MM.1S (cell line): ENCODE measurements around the gene GALC.

Source experiments
- DNase-seq: peaks from one replicate; pipeline ENCODE4 v3.0.0-alpha.2; 2015
- H2AFZ ChIP-seq: fragments of 300-600 bp; sonication (generic); 2 replicates; pipeline ENCODE4 v1.6.0; 2016; ENCODE audit warnings: antibody characterized with exemption, low read length
- H3F3A ChIP-seq: fragments of 300-600 bp; sonication (generic); 2 replicates; pipeline ENCODE4 v1.6.1; 2016; ENCODE audit warnings: mild to moderate bottlenecking, antibody characterized with exemption, low read length, moderate library complexity, mixed read lengths; ENCODE audit not compliant: insufficient read depth
- H3K27ac ChIP-seq: fragments of 300-600 bp; sonication (generic); 2 replicates; pipeline ENCODE4 v1.5.1; 2016; ENCODE audit warnings: mild to moderate bottlenecking, low read length
- H3K27me3 ChIP-seq: fragments of 300-600 bp; sonication (generic); replicated peaks from 2 replicates; pipeline ENCODE4 v1.6.0; 2016; ENCODE audit warnings: low read length; ENCODE audit not compliant: insufficient read depth
- H3K36me3 ChIP-seq: fragments of 300-600 bp; sonication (generic); replicated peaks from 2 replicates; pipeline ENCODE4 v1.6.1; 2016; ENCODE audit warnings: mild to moderate bottlenecking, low read length, mixed read lengths; ENCODE audit not compliant: insufficient read depth
- H3K4me1 ChIP-seq: fragments of 300-600 bp; sonication (generic); 2 replicates; pipeline ENCODE4 v1.6.1; 2016; ENCODE audit warnings: low read length, mixed read lengths
- H3K4me2 ChIP-seq: fragments of 300-600 bp; sonication (generic); 2 replicates; pipeline ENCODE4 v1.6.0; 2016; ENCODE audit warnings: low read depth, low read length
- H3K4me3 ChIP-seq: fragments of 300-600 bp; sonication (generic); 2 replicates; pipeline ENCODE4 v1.5.1; 2016; ENCODE audit warnings: low read length, mixed read lengths
- H3K79me2 ChIP-seq: fragments of 300-600 bp; sonication (generic); 2 replicates; pipeline ENCODE4 v1.6.1; 2016; ENCODE audit warnings: mixed run types, low read length, mixed read lengths
- H3K9ac ChIP-seq: fragments of 300-600 bp; sonication (generic); 2 replicates; pipeline ENCODE4 v1.6.1; 2016; ENCODE audit warnings: low read length, mixed read lengths
- H3K9me2 ChIP-seq: fragments of 300-600 bp; sonication (generic); replicated peaks from 2 replicates; pipeline ENCODE4 v1.6.1; 2016; ENCODE audit warnings: mild to moderate bottlenecking, low read length, mixed read lengths; ENCODE audit not compliant: insufficient read depth
- H3K9me3 ChIP-seq: fragments of 300-600 bp; sonication (generic); replicated peaks from 2 replicates; pipeline ENCODE4 v1.6.1; 2016; ENCODE audit warnings: mild to moderate bottlenecking, low read length, mixed read lengths; ENCODE audit not compliant: insufficient read depth
- H4K20me1 ChIP-seq: fragments of 300-600 bp; sonication (generic); 2 replicates; pipeline ENCODE4 v1.6.1; 2016; ENCODE audit warnings: mild to moderate bottlenecking, low read length, moderate library complexity, mixed read lengths; ENCODE audit not compliant: insufficient read depth
- EZH2 ChIP-seq: fragments of 300-600 bp; sonication (generic); optimal IDR thresholded peaks from 2 replicates; pipeline ENCODE3; 2017; ENCODE audit warnings: low read depth, mild to moderate bottlenecking, antibody characterized with exemption, low read length, mixed read lengths
- EZH2phosphoT487 ChIP-seq: fragments of 300-600 bp; sonication (generic); IDR thresholded peaks from 2 replicates; pipeline ENCODE4 v1.6.1; 2018; ENCODE audit warnings: antibody characterized with exemption, low read length
- TF ChIP-seq, protein P1 (sequence below): fragments of 300-600 bp; sonication (generic); IDR thresholded peaks from 2 replicates; pipeline ENCODE4 v1.5.1; 2016; ENCODE audit warnings: antibody characterized with exemption, low read length, mixed read lengths

The GALC gene

DNA sequence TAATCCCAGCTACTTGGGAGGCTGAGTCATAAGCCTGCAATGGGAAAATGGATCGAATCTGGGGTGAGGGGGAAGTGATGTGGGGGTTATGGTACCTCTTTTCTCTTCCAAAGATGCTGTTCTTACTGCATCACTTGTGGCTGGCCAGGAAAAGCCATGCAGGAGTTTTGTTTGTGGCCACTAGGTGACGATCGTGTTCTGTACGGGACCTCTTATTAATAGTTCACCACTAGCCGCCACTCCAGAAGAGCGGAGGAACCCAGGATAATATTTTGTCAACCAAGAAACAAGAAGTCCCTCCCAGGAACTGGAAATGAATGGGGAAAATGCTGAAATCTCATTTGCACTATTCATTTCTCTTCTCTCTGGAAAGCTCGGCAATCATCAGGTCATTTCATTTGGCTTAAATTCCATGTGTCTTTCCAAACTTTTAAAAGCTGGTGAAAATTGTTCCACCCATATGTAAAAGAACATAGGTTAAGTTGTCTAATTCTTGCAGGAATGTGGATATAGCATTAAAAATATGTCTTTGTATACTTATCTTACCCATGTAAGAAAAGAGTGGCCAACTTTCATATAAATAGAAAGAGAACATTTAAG lies 20.9 kb upstream of the GALC start:
- no peak overlapping the region for H3K4me2 ChIP-seq
- DNase-seq: peak; percentile 11
- H3K79me2 ChIP-seq: no peaks in the 10 kb centered on the region
- no peak overlapping the region for H3K4me3 ChIP-seq
- no peaks in the 10 kb centered on the region for H3K9me3 ChIP-seq
- TF ChIP-seq EZH2: no peak
- no peak for TF ChIP-seq EZH2phosphoT487
- TF ChIP-seq, protein P1, sequence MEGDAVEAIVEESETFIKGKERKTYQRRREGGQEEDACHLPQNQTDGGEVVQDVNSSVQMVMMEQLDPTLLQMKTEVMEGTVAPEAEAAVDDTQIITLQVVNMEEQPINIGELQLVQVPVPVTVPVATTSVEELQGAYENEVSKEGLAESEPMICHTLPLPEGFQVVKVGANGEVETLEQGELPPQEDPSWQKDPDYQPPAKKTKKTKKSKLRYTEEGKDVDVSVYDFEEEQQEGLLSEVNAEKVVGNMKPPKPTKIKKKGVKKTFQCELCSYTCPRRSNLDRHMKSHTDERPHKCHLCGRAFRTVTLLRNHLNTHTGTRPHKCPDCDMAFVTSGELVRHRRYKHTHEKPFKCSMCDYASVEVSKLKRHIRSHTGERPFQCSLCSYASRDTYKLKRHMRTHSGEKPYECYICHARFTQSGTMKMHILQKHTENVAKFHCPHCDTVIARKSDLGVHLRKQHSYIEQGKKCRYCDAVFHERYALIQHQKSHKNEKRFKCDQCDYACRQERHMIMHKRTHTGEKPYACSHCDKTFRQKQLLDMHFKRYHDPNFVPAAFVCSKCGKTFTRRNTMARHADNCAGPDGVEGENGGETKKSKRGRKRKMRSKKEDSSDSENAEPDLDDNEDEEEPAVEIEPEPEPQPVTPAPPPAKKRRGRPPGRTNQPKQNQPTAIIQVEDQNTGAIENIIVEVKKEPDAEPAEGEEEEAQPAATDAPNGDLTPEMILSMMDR: peak; percentile 52
- H3F3A ChIP-seq: no peaks in the 10 kb centered on the region
- H3K27ac ChIP-seq: no peak overlapping the region
- no peaks in the 10 kb centered on the region for H3K9me2 ChIP-seq
- H3K36me3 ChIP-seq: no peaks in the 10 kb centered on the region
- H3K9ac ChIP-seq: no peak overlapping the region
- no peaks in the 10 kb centered on the region for H3K27me3 ChIP-seq
- no peaks in the 10 kb centered on the region for H3K4me1 ChIP-seq
- no peak overlapping the region for H2AFZ ChIP-seq
- no peaks in the 10 kb centered on the region for H4K20me1 ChIP-seq

DNA sequence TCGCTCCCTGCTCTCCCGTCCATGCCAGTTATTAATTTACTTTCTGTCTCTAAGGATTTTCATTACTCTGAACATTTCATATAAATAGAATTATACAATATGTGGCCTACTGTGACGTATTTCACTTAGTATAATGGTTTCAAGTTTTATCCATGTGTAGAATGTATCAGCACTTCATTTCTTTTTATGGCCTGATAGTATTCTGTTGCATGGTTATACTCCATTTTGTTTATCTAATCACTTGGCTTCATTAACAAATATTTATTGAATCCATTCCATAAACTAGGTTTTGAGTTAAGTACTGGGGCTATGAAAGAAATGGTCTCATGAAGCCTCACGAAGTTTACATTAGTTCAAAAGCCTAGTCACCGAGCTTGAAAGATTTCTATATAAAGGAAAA lies 19.5 kb upstream of the GALC start:
- no peaks in the 10 kb centered on the region for H3K79me2 ChIP-seq
- no peak overlapping the region for H3K4me3 ChIP-seq
- no peak overlapping the region for H3K9ac ChIP-seq
- no peak overlapping the region for H2AFZ ChIP-seq
- no peaks in the 10 kb centered on the region for H3K27me3 ChIP-seq
- no peaks in the 10 kb centered on the region for H3K9me3 ChIP-seq
- H3K4me1 ChIP-seq: no peaks in the 10 kb centered on the region
- H3K27ac ChIP-seq: no peak overlapping the region
- no peak for DNase-seq
- TF ChIP-seq EZH2phosphoT487 (no peak), EZH2 (no peak)
- TF ChIP-seq, protein P1: no peak
- H3K9me2 ChIP-seq: no peaks in the 10 kb centered on the region
- no peaks in the 10 kb centered on the region for H3F3A ChIP-seq
- no peaks in the 10 kb centered on the region for H4K20me1 ChIP-seq
- no peaks in the 10 kb centered on the region for H3K36me3 ChIP-seq
- no peak overlapping the region for H3K4me2 ChIP-seq

DNA sequence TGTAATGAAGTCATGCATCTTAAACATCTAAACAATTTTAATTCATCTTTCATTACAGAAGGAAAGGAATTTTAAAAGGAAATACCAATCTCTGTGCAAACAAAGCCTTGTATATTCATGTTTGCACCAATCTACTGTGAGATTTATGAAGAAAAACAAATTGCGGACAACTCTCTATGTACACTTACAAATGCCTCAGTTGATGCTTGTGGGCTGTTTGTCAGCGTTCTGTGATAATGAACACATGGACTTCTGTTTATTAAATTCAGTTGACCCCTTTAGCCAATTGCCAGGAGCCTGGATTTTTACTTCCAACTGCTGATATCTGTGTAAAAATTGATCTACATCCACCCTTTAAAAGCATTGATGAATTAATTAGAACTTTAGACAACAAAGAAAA lies 17.3 kb upstream of the GALC start:
- Histone ChIP-seq H3K4me1 (no peaks in the 10 kb centered on the region), H3K9me2 (no peaks in the 10 kb centered on the region), H3K27ac (no peak overlapping the region), H2AFZ (no peak overlapping the region), H3F3A (no peaks in the 10 kb centered on the region), H3K9ac (no peak overlapping the region), H3K4me2 (no peak overlapping the region), H3K79me2 (no peaks in the 10 kb centered on the region), H3K9me3 (no peaks in the 10 kb centered on the region), H4K20me1 (no peaks in the 10 kb centered on the region), H3K36me3 (no peaks in the 10 kb centered on the region), H3K27me3 (no peaks in the 10 kb centered on the region), H3K4me3 (no peak overlapping the region)
- no peak for DNase-seq
- TF ChIP-seq, protein P1: no peak
- no peak for TF ChIP-seq EZH2phosphoT487
- TF ChIP-seq EZH2: no peak
